PFSK-1 (cell line): Measurements from ENCODE around the gene HK1.

Experiments used
- POLR2AphosphoS5 ChIP-seq: IDR thresholded peaks from 2 replicates; pipeline ENCODE4 v1.6.1; 2012; ENCODE audit warnings: low read depth, mild to moderate bottlenecking, control low read depth, low read length, moderate library complexity
- TAF1 ChIP-seq: IDR thresholded peaks from 2 replicates; pipeline ENCODE4 v1.6.1; 2012; ENCODE audit warnings: low read length, control low read depth, borderline replicate concordance; ENCODE audit not compliant: insufficient read depth
- TF ChIP-seq, protein P1 (sequence below), 2 experiments: IDR thresholded peaks; 2 replicates each; pipeline versions ENCODE4 v1.6.1 to v1.8.0; 2011 to 2012; ENCODE audit warnings: low read depth in 2 of 2, low read length in 2 of 2, control low read depth in 1 of 2, inconsistent platforms in 1 of 2, mild to moderate bottlenecking in 1 of 2, moderate library complexity in 1 of 2; ENCODE audit not compliant: insufficient read depth in 1 of 2

DNA sequence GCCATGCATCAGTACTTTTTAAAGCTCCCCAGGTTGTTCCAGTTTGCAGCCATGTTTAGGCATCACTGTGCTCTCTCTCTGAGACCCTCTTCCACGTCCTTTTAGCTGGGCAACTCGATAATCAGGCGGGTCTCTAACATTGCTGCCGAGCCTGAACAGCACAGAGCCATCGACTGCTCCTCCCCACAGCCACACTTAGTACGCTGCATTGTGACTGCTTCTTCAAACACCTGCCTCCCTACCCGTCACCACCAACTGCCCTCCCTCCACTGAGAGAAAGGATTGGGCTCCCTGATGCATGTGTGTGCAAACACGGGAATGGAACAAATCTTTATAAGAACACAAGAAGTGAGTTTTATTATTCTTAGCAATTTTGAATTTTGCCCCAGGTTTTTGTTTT lies 149.9 kb downstream of the HK1 start:
- TF ChIP-seq, protein P1, sequence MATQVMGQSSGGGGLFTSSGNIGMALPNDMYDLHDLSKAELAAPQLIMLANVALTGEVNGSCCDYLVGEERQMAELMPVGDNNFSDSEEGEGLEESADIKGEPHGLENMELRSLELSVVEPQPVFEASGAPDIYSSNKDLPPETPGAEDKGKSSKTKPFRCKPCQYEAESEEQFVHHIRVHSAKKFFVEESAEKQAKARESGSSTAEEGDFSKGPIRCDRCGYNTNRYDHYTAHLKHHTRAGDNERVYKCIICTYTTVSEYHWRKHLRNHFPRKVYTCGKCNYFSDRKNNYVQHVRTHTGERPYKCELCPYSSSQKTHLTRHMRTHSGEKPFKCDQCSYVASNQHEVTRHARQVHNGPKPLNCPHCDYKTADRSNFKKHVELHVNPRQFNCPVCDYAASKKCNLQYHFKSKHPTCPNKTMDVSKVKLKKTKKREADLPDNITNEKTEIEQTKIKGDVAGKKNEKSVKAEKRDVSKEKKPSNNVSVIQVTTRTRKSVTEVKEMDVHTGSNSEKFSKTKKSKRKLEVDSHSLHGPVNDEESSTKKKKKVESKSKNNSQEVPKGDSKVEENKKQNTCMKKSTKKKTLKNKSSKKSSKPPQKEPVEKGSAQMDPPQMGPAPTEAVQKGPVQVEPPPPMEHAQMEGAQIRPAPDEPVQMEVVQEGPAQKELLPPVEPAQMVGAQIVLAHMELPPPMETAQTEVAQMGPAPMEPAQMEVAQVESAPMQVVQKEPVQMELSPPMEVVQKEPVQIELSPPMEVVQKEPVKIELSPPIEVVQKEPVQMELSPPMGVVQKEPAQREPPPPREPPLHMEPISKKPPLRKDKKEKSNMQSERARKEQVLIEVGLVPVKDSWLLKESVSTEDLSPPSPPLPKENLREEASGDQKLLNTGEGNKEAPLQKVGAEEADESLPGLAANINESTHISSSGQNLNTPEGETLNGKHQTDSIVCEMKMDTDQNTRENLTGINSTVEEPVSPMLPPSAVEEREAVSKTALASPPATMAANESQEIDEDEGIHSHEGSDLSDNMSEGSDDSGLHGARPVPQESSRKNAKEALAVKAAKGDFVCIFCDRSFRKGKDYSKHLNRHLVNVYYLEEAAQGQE (IDR thresholded peaks at IDR 0.05; ENCODE audit: insufficient read depth in 1 of 2, low read depth in 2 of 2, low read length in 2 of 2) = no peak
- no peak for TF ChIP-seq POLR2AphosphoS5
- TF ChIP-seq TAF1 = no peak
